ENCODE measurements around the gene TUFT1.

TUFT1 gene

GRCh38 chr1:151513626-151514121, 26.4 kb upstream of the TUFT1 start:
- no peak for TF ChIP-seq CTCF (conservative IDR thresholded peaks at IDR 0.05)
- peak overlapping the region; percentile 99 for H3K27ac ChIP-seq

GRCh38 chr1:151514366-151514765, 25.7 kb upstream of the TUFT1 start:
- no peak for TF ChIP-seq CTCF (conservative IDR thresholded peaks at IDR 0.05)
- H3K27ac ChIP-seq, result peak overlapping the region; percentile 99

GRCh38 chr1:151515265-151515664, 24.8 kb upstream of the TUFT1 start:
- no peak for TF ChIP-seq CTCF (conservative IDR thresholded peaks at IDR 0.05)
- H3K27ac ChIP-seq, result peak overlapping the region; percentile 99

GRCh38 chr1:151516031-151516511, 24.0 kb upstream of the TUFT1 start:
- peak overlapping the region; percentile 99 for H3K27ac ChIP-seq
- no peak for TF ChIP-seq CTCF (conservative IDR thresholded peaks at IDR 0.05)

- TF ChIP-seq CTCF (conservative IDR thresholded peaks at IDR 0.05), result no peak
- no peak overlapping the region; the same call in 1 of the 2 replicates for H3K27ac ChIP-seq
These were observed 21.7 kb upstream of the TUFT1 start for GRCh38 chr1:151518431-151518830.

GRCh38 chr1:151518936-151519335, 21.2 kb upstream of the TUFT1 start:
- no peak overlapping the region for H3K27ac ChIP-seq
- no peak for TF ChIP-seq CTCF (conservative IDR thresholded peaks at IDR 0.05)

GRCh38 chr1:151519667-151520066, 20.4 kb upstream of the TUFT1 start:
- TF ChIP-seq CTCF (conservative IDR thresholded peaks at IDR 0.05), result no peak
- no peak overlapping the region for H3K27ac ChIP-seq
